ENCODE data around the gene GTF2A1L. TPM values are rescaled to one million over a fixed set of nuclear protein-coding genes. Genes with fewer than 3 reads are reported as not detected.

Gene GTF2A1L
- total RNA-seq, 5 donors from 2014 or later (not counting 1 experiment from before 2014, with no cell fraction given) = not detected

DNA sequence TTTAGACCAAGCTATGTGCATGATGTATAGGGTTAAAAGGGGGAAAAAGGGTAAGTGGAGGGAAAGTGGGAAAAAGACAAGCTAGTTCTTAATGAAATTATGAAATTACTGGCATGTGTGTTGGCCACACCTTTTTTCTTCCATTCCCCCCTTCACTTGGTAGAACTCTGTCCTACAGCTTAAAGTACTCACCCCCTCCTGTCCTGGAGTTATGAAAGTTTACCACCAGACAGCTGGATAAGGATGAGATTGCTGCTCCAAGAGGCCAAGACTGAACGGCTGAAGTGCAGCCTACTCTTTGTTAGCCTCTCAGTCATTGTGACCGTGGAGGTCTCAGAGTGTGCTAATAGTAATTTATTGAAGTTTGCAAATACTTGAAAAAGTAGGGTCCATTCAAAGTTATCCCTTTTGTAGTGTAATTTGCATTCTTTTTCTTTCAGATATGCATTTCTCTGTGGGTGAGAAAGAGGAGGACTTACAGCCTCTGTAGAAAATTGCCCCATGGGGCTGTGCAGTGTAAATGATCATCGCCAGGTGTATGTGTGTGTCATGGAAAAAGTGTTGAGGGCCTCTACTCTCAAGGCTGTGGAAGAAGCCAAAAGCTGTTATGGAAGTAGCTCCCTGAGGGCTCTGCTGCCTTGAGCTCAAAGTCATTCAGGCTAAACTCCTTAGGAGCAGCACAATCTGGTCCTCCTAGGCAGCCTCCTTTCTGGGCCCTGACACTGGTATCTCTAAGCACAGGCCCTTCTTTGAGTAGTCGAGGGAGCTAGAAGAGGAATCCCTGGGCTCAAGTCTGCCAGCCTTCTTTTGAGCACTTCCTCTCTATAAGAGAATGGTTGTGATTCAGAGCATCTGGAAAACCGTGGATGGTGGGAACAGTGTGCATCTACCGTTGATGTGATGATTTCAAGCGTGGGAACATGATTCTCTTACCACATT is 91.7 kb downstream of the GTF2A1L start:
- ATAC-seq (replicated peaks in 1 of 4) = no peak

DNA sequence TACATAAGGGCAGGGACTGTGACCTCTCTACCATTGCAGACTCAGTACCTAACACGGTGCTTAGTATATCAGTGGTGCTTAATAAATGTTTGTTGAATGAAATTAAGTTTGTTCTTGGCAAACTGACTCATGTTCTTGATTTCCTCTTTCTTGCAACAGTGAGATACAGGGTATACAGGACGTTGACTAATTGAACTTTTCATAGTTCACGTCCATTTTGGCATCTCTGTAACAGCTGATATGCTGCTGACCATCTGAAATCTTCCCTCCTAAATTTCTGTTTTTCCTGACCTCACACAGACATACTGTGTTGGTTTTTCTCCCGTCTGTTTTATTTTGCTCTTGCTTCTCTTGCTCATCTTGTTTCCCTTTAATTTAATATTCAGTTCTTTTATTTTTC is 93.7 kb downstream of the GTF2A1L start:
- no peak overlapping the region for H3K27ac ChIP-seq (ENCODE audit: low read length)
- no peak overlapping the region for H3K4me3 ChIP-seq (ENCODE audit: control insufficient read depth in 1 of 2, extremely low read depth in 1 of 2, low read length in 1 of 2)
- ATAC-seq (replicated peaks in 1 of 4) (no peak), DNase-seq (no peak)
- Mint-ChIP-seq H3K36me3 (no peaks in the 10 kb centered on the region), H3K4me1 (peaks cover 0 to 20% (median 0%) of the 10 kb centered on the region in 3 donors), H3K27me3 (peaks cover 0 to 9% of the 10 kb centered on the region in 2 donors), H3K27ac (no peak overlapping the region), H3K9me3 (no peaks in the 10 kb centered on the region), H3K4me3 (no peak overlapping the region)
- ChIA-PET CTCF (no interaction called here), POLR2A (no interaction called here)
- no peaks in the 10 kb centered on the region for H3K9me3 ChIP-seq
- H3K36me3 ChIP-seq (ENCODE audit: control insufficient read depth in 2 of 2, extremely low read depth in 1 of 2, insufficient read depth in 1 of 2, low read length in 1 of 2) = no peaks in the 10 kb centered on the region
- 40% methylated on average over 2 of the region's 4 CpGs for WGBS (ENCODE audit: insufficient coverage)
- H3K4me1 ChIP-seq (ENCODE audit: control insufficient read depth in 1 of 2, extremely low read depth in 1 of 2, insufficient read depth in 2 of 2, low read length in 2 of 2) = no peaks in the 10 kb centered on the region
- H3K27me3 ChIP-seq (replicated peaks in 1 of 2; ENCODE audit: control insufficient read depth in 2 of 2, extremely low read depth in 1 of 2, insufficient read depth in 2 of 2, low read length in 1 of 2) = peaks cover 0 to 4% of the 10 kb centered on the region in 2 experiments

More for the DNA sequence above, 91.7 kb downstream of the GTF2A1L start:
- H3K27ac ChIP-seq (ENCODE audit: low read length) = no peak overlapping the region
- peaks cover 0 to 10% of the 10 kb centered on the region in 2 donors for H3K27me3 Mint-ChIP-seq
- peaks cover 0 to 16% (median 0%) of the 10 kb centered on the region in 3 donors for H3K4me1 Mint-ChIP-seq
- H3K9me3 Mint-ChIP-seq = peaks cover 0 to 3% (median 0%) of the 10 kb centered on the region in 3 donors
- ChIA-PET POLR2A (interaction anchor here in 1 of 2 donors (0.6 kb wide), 1 partner anchor 100 kb away, joined by 6 read pairs; no protein-coding TSS in a partner anchor), CTCF (no interaction called here)
- no peak for DNase-seq
- H3K36me3 Mint-ChIP-seq = no peaks in the 10 kb centered on the region
- no peaks in the 10 kb centered on the region for H3K4me1 ChIP-seq (ENCODE audit: control insufficient read depth in 1 of 2, extremely low read depth in 1 of 2, insufficient read depth in 2 of 2, low read length in 2 of 2)
- 84% methylated on average over 3 of the region's 7 CpGs for WGBS (ENCODE audit: insufficient coverage)
- H3K27me3 ChIP-seq (replicated peaks in 1 of 2; ENCODE audit: control insufficient read depth in 2 of 2, extremely low read depth in 1 of 2, insufficient read depth in 2 of 2, low read length in 1 of 2) = peaks cover 0 to 4% of the 10 kb centered on the region in 2 experiments
- H3K36me3 ChIP-seq (ENCODE audit: control insufficient read depth in 2 of 2, extremely low read depth in 1 of 2, insufficient read depth in 1 of 2, low read length in 1 of 2) = no peaks in the 10 kb centered on the region
- H3K9me3 ChIP-seq = no peaks in the 10 kb centered on the region
- no peak overlapping the region for H3K4me3 ChIP-seq (ENCODE audit: control insufficient read depth in 1 of 2, extremely low read depth in 1 of 2, low read length in 1 of 2)
- no peak overlapping the region for H3K27ac Mint-ChIP-seq
- H3K4me3 Mint-ChIP-seq = no peak overlapping the region

DNA sequence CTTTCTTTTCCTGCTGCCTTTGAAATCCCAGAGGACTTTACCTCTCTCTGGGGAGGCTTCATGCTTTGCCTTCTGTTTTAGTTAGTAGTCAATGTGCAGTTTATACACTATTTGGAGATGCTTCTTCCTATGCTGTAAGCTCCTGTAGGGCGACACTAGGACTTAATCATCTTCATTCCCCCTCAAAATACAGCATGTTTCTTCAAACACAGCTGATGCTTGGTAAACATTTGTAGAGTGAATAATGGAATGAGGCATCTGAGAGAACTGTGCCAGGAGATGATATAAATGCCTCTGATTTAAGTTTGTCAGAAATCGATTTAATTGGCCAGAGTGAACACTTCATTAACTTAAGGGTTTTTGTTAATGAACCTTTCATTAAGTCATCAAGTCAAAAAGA is 94.5 kb downstream of the GTF2A1L start:
- Mint-ChIP-seq H3K27ac (no peak overlapping the region), H3K4me3 (no peak overlapping the region), H3K27me3 (peaks cover 0 to 9% of the 10 kb centered on the region in 2 donors), H3K9me3 (no peaks in the 10 kb centered on the region), H3K4me1 (peaks cover 0 to 17% (median 0%) of the 10 kb centered on the region in 3 donors), H3K36me3 (no peaks in the 10 kb centered on the region)
- ATAC-seq (replicated peaks in 1 of 4) = no peak
- H3K27me3 ChIP-seq (replicated peaks in 1 of 2; ENCODE audit: control insufficient read depth in 2 of 2, extremely low read depth in 1 of 2, insufficient read depth in 2 of 2, low read length in 1 of 2) = peaks cover 0 to 2% of the 10 kb centered on the region in 2 experiments
- POLR2A ChIA-PET = no interaction called here
- no peaks in the 10 kb centered on the region for H3K4me1 ChIP-seq (ENCODE audit: control insufficient read depth in 1 of 2, extremely low read depth in 1 of 2, insufficient read depth in 2 of 2, low read length in 2 of 2)
- DNase-seq = no peak
- no peaks in the 10 kb centered on the region for H3K36me3 ChIP-seq (ENCODE audit: control insufficient read depth in 2 of 2, extremely low read depth in 1 of 2, insufficient read depth in 1 of 2, low read length in 1 of 2)
- WGBS (ENCODE audit: insufficient coverage) = no CpG with 5 or more reads among the region's 2 CpGs
- H3K27ac ChIP-seq (ENCODE audit: low read length) = no peak overlapping the region
- CTCF ChIA-PET = no interaction called here
- no peaks in the 10 kb centered on the region for H3K9me3 ChIP-seq
- H3K4me3 ChIP-seq (ENCODE audit: control insufficient read depth in 1 of 2, extremely low read depth in 1 of 2, low read length in 1 of 2) = no peak overlapping the region

DNA sequence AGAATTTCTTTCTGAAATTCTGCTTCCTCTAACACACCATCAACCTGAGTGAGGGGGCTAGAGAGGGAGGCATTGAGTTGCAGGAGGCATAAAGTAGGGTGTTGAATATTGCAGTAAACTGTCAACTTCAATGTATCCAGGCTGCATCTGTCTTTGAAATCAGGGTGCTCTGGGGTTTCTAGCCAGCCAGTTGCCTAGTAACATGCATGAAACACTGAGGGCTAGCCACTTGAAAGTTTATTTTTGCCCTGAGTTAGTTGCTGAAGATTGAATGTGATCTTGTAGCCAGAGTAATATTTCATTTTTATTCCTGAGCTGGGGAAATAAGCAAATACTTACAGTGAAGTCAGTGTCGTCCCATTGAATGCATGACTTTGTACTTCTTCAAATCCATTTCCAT is 96.0 kb downstream of the GTF2A1L start:
- no CpG with 5 or more reads among the region's 1 CpG for WGBS (ENCODE audit: insufficient coverage)
- Mint-ChIP-seq H3K4me1 (peaks cover 0 to 16% (median 0%) of the 10 kb centered on the region in 3 donors), H3K36me3 (no peaks in the 10 kb centered on the region), H3K27ac (peak overlapping the region in 1 of 2 donors; percentile 74), H3K27me3 (peaks cover 0 to 9% of the 10 kb centered on the region in 2 donors), H3K4me3 (peak overlapping the region in 1 of 3 donors; percentile 25), H3K9me3 (no peaks in the 10 kb centered on the region)
- DNase-seq (peak in 6 of 35 experiments; percentile 2 to 33 (median 5)), ATAC-seq (replicated peaks in 1 of 4) (peak in 2 of 4 experiments; percentile 52 to 91)
- POLR2A ChIA-PET = no interaction called here
- H3K36me3 ChIP-seq (ENCODE audit: control insufficient read depth in 2 of 2, extremely low read depth in 1 of 2, insufficient read depth in 1 of 2, low read length in 1 of 2) = no peaks in the 10 kb centered on the region
- CTCF ChIA-PET = no interaction called here
- no peaks in the 10 kb centered on the region for H3K27me3 ChIP-seq (replicated peaks in 1 of 2; ENCODE audit: control insufficient read depth in 2 of 2, extremely low read depth in 1 of 2, insufficient read depth in 2 of 2, low read length in 1 of 2)
- H3K4me3 ChIP-seq (ENCODE audit: control insufficient read depth in 1 of 2, extremely low read depth in 1 of 2, low read length in 1 of 2) = no peak overlapping the region
- no peak overlapping the region for H3K27ac ChIP-seq (ENCODE audit: low read length)
- no peaks in the 10 kb centered on the region for H3K9me3 ChIP-seq
- no peaks in the 10 kb centered on the region for H3K4me1 ChIP-seq (ENCODE audit: control insufficient read depth in 1 of 2, extremely low read depth in 1 of 2, insufficient read depth in 2 of 2, low read length in 2 of 2)

DNA sequence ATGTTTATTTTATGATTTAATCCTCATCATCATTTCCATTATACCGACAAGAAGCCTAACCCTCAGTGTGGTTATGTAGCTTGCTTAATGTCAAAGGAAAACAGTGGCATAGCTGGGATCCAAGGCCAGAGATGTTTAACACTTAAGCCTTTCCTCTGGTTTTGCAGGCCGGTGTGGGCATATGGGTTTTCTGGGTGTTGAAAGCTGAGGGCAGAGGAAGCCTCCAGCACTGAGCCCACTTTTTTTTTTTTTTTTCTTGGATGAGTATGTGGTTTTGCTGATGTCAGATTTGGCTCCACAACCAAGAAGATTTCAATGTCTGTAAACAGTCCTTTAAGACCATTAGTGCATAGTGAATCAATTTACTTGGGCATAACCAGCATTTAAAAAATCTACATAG is 96.6 kb downstream of the GTF2A1L start:
- WGBS (ENCODE audit: insufficient coverage) = 100% methylated on average over 1 of the region's 2 CpGs
- no peak overlapping the region for H3K27ac ChIP-seq (ENCODE audit: low read length)

DNA sequence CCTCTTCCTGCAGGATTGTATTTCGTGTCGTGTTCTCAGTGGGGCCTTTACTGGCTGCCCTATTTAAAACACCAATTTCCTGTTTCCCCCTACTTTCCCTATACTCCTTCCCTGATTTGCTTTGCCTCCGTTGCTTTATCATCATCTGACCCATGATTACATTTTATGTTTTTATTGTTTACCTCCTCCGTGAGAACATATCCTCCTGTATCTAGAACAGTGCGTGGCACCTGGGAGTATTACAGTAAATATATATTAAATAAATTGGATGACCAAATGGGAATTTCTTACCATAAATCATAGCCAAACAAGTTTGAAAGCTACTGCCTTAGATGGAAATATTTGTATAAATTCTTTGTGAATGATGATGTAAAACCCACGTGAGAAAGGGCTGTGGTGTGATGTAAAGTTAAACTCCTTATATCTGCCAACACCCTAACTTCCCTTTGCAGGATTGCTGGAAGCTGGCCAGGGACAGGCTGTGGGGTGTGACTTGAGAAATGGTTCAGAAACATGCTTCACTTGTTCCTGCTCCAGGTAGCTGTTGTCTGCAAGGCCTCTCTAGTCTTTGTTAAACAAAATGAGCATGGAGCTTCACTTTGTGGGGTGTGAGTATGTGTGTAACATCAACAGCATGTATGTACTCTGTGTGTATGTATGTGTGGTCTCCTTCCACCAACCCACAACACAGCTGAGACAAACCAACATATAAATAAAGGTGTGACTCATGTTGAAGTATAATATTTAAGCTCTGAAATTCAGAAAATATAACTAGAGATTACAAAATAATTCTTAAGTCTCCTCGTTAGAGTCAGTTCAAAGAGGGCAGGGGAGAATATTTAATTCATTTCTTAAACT is 97.6 kb downstream of the GTF2A1L start:
- no peak overlapping the region for H3K4me3 Mint-ChIP-seq
- peaks cover 8 to 10% of the 10 kb centered on the region in 2 donors for H3K27me3 Mint-ChIP-seq
- no peak overlapping the region for H3K27ac ChIP-seq (ENCODE audit: low read length)
- H3K36me3 ChIP-seq (ENCODE audit: control insufficient read depth in 2 of 2, extremely low read depth in 1 of 2, insufficient read depth in 1 of 2, low read length in 1 of 2) = no peaks in the 10 kb centered on the region
- H3K9me3 Mint-ChIP-seq = no peaks in the 10 kb centered on the region
- ATAC-seq (replicated peaks in 1 of 4) (no peak), DNase-seq (no peak)
- H3K4me3 ChIP-seq (ENCODE audit: control insufficient read depth in 1 of 2, extremely low read depth in 1 of 2, low read length in 1 of 2) = no peak overlapping the region
- H3K27ac Mint-ChIP-seq = no peak overlapping the region
- H3K9me3 ChIP-seq = no peaks in the 10 kb centered on the region
- 81% methylated on average over 3 of the region's 7 CpGs for WGBS (ENCODE audit: insufficient coverage)
- ChIA-PET CTCF (no interaction called here), POLR2A (no interaction called here)
- H3K4me1 ChIP-seq (ENCODE audit: control insufficient read depth in 1 of 2, extremely low read depth in 1 of 2, insufficient read depth in 2 of 2, low read length in 2 of 2) = no peaks in the 10 kb centered on the region
- no peaks in the 10 kb centered on the region for H3K36me3 Mint-ChIP-seq
- peaks cover 0 to 16% (median 0%) of the 10 kb centered on the region in 3 donors for H3K4me1 Mint-ChIP-seq
- no peaks in the 10 kb centered on the region for H3K27me3 ChIP-seq (replicated peaks in 1 of 2; ENCODE audit: control insufficient read depth in 2 of 2, extremely low read depth in 1 of 2, insufficient read depth in 2 of 2, low read length in 1 of 2)

More for the DNA sequence above, 96.6 kb downstream of the GTF2A1L start:
- no peaks in the 10 kb centered on the region for H3K4me1 ChIP-seq (ENCODE audit: control insufficient read depth in 1 of 2, extremely low read depth in 1 of 2, insufficient read depth in 2 of 2, low read length in 2 of 2)
- ChIA-PET CTCF (no interaction called here), POLR2A (no interaction called here)
- Mint-ChIP-seq H3K4me1 (peaks cover 0 to 16% (median 0%) of the 10 kb centered on the region in 3 donors), H3K4me3 (no peak overlapping the region), H3K27me3 (peaks cover 0 to 9% of the 10 kb centered on the region in 2 donors), H3K36me3 (no peaks in the 10 kb centered on the region), H3K9me3 (no peaks in the 10 kb centered on the region), H3K27ac (no peak overlapping the region)
- no peak for DNase-seq
- H3K4me3 ChIP-seq (ENCODE audit: control insufficient read depth in 1 of 2, extremely low read depth in 1 of 2, low read length in 1 of 2) = no peak overlapping the region
- H3K9me3 ChIP-seq = no peaks in the 10 kb centered on the region
- H3K36me3 ChIP-seq (ENCODE audit: control insufficient read depth in 2 of 2, extremely low read depth in 1 of 2, insufficient read depth in 1 of 2, low read length in 1 of 2) = no peaks in the 10 kb centered on the region
- ATAC-seq (replicated peaks in 1 of 4) = peak in 1 of 4 experiments; percentile 16
- no peaks in the 10 kb centered on the region for H3K27me3 ChIP-seq (replicated peaks in 1 of 2; ENCODE audit: control insufficient read depth in 2 of 2, extremely low read depth in 1 of 2, insufficient read depth in 2 of 2, low read length in 1 of 2)

All from T-cell (primary cell).